ENCODE results near the gene ESR2. TPM values are rescaled to one million over a fixed set of nuclear protein-coding genes. Genes with fewer than 3 reads are reported as not detected.

ESR2 gene
- total and polyA plus RNA-seq, 2 of the 8 experiments (the other 6 are each of a cell fraction or from before 2014, with no cell fraction given): 0.19 to 0.23 TPM

DNA sequence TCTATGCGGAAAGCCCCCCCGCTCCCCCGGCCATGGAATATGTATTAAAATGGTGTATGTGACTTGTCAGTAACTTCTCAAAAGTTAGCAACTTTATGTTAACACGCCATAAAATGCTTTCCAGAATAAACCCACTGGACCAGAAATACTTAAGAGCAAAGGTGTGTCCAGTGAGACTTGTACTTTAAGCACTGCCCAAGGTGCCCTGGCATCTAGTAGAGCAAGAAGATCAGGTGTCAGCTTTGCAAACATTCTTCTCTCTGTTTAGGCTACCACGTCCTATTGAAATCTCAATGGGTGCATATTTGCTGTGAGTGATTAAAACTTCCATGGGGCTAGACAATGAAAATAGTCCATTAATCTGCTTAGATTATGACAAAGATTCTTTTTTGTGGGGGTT, 201.2 kb downstream of the ESR2 start:
- no peak overlapping the region for H4K8ac ChIP-seq (ENCODE audit: extremely low read depth, insufficient read depth, low read length)
- no peaks in the 10 kb centered on the region for H3K79me2 ChIP-seq (ENCODE audit: control insufficient read depth in 1 of 2, insufficient read depth in 2 of 2, low read length in 2 of 2)
- DNase-seq (ENCODE audit: low read depth in 1 of 2, low spot score in 2 of 2) (no peak), FAIRE-seq (no peak)
- H3K9me3 ChIP-seq (ENCODE audit: insufficient read depth in 2 of 2, low read depth in 1 of 2, low read length in 1 of 2): no peaks in the 10 kb centered on the region
- no peak overlapping the region for H4K5ac ChIP-seq (ENCODE audit: insufficient read length, low read depth, low read length)
- H4K91ac ChIP-seq (replicated peaks; ENCODE audit: insufficient read length, low read length): no peak overlapping the region
- H3K56ac ChIP-seq (replicated peaks; ENCODE audit: insufficient read length, low read depth, low read length): no peak overlapping the region
- no peaks in the 10 kb centered on the region for H3K23me2 ChIP-seq (ENCODE audit: low read depth, low read length)
- no peak for TF ChIP-seq MAFK (IDR thresholded peaks at IDR 0.05; ENCODE audit: low read depth, low read length)
- TF ChIP-seq CHD1 (IDR thresholded peaks at IDR 0.05; ENCODE audit: low read depth, low read length): no peak
- TF ChIP-seq BRCA1 (IDR thresholded peaks at IDR 0.05; ENCODE audit: low read depth, low read length): no peak
- TF ChIP-seq YY1 (IDR thresholded peaks at IDR 0.05; ENCODE audit: low read depth, low read length): no peak
- peak overlapping the region; percentile 15 for H3K23ac ChIP-seq (ENCODE audit: insufficient read length)
- H3K36me3 ChIP-seq (ENCODE audit: control insufficient read depth in 2 of 4, insufficient read depth in 4 of 4, low read length in 3 of 4): peaks cover 0 to 6% (median 1%) of the 10 kb centered on the region in 4 experiments; a peak in 3 of 8 replicates
- ChIA-PET CTCF (ENCODE audit: partially characterized antibody) (interaction anchor here (0.7 kb wide), 1 partner anchor 22 kb away, joined by 3 read pairs; no protein-coding TSS in a partner anchor), POLR2A (ENCODE audit: partially characterized antibody) (no interaction called here)
- no peak overlapping the region for H3K14ac ChIP-seq (ENCODE audit: insufficient read length)
- WGBS, 2 experiments (ENCODE audit: extremely low coverage in 1 of 2, insufficient coverage in 1 of 2, insufficient read length in 1 of 2, insufficient replicate concordance in 2 of 2, low coverage in 1 of 2, low lambda C conversion rate in 2 of 2, missing lambda C conversion rate in 1 of 2): 69% methylated on average over 5 of the region's 5 CpGs; no CpG with 5 or more reads in 1 of the 2 experiments
- H2BK12ac ChIP-seq (ENCODE audit: low read depth, low read length): no peak overlapping the region
- no peaks in the 10 kb centered on the region for H3K27me3 ChIP-seq (replicated peaks in 1 of 4; ENCODE audit: control insufficient read depth in 3 of 4, extremely low read depth in 1 of 4, insufficient read depth in 3 of 4, low read length in 3 of 4)
- H3K27ac ChIP-seq (ENCODE audit: low read depth, low read length): no peak overlapping the region
- no peak overlapping the region for H2BK120ac ChIP-seq (replicated peaks; ENCODE audit: low read depth, low read length)
- H3K4me2 ChIP-seq (ENCODE audit: insufficient read depth in 1 of 2, low read depth in 2 of 2, low read length in 2 of 2): no peak overlapping the region
- no peak overlapping the region for H2BK15ac ChIP-seq (ENCODE audit: low read length)
- no peak overlapping the region for H2AFZ ChIP-seq (ENCODE audit: low read length)
- H3K4ac ChIP-seq (replicated peaks; ENCODE audit: insufficient read length, low read depth, low read length): no peak overlapping the region
- H3K4me3 ChIP-seq (ENCODE audit: extremely low read depth in 1 of 4, insufficient read depth in 2 of 4, low read depth in 3 of 4, low read length in 4 of 4): no peak overlapping the region
- H3K4me1 ChIP-seq (replicated peaks in 1 of 4; ENCODE audit: control insufficient read depth in 3 of 4, insufficient read depth in 4 of 4, low read length in 3 of 4): peaks cover 0 to 6% (median 3%) of the 10 kb centered on the region in 4 experiments; a peak in 5 of 7 replicates
- no peak overlapping the region for H3K18ac ChIP-seq (ENCODE audit: extremely low read depth, low read length)
- H2BK20ac ChIP-seq (ENCODE audit: low read length): no peak overlapping the region
- no peaks in the 10 kb centered on the region for H3K79me1 ChIP-seq (ENCODE audit: low read depth, low read length)
- no peak overlapping the region for H3K9ac ChIP-seq (replicated peaks in 1 of 4; ENCODE audit: extremely low read depth in 1 of 4, low read depth in 3 of 4, low read length in 3 of 4)
- H2AK5ac ChIP-seq (ENCODE audit: low read depth, low read length): no peak overlapping the region
- H2BK5ac ChIP-seq (ENCODE audit: low read depth, low read length): no peak overlapping the region
- no peaks in the 10 kb centered on the region for H4K20me1 ChIP-seq (replicated peaks in 1 of 2; ENCODE audit: control insufficient read depth in 1 of 2, insufficient read depth in 2 of 2, low read length in 2 of 2)
